ENCODE data around the gene SLC4A8.
"Not testable (repeated sequence)": the region's sequence is repeated elsewhere in the genome, so short reads cannot be mapped to it uniquely, and the experiment has no call there.

SLC4A8 gene

GRCh38 chr12:51449580-51450246, 25.1 kb downstream of the SLC4A8 start:
- no peak overlapping the region for H3K27ac ChIP-seq
- TF ChIP-seq CTCF (conservative IDR thresholded peaks at IDR 0.05) = no peak

GRCh38 chr12:51450333-51450732, 25.7 kb downstream of the SLC4A8 start:
- TF ChIP-seq CTCF (conservative IDR thresholded peaks at IDR 0.05) = no peak
- no peak overlapping the region for H3K27ac ChIP-seq

- no peak for TF ChIP-seq CTCF (conservative IDR thresholded peaks at IDR 0.05)
- no peak overlapping the region for H3K27ac ChIP-seq
Observed at GRCh38 chr12:51450806-51451205, 26.2 kb downstream of the SLC4A8 start.

GRCh38 chr12:51454016-51454415, 29.4 kb downstream of the SLC4A8 start:
- H3K27ac ChIP-seq = not testable (repeated sequence)

GRCh38 chr12:51455050-51455449, 30.4 kb downstream of the SLC4A8 start:
- H3K27ac ChIP-seq = not testable (repeated sequence)

- H3K27ac ChIP-seq = no peak overlapping the region
- no peak for TF ChIP-seq CTCF (conservative IDR thresholded peaks at IDR 0.05)
Observed at GRCh38 chr12:51458635-51459034, 34.0 kb downstream of the SLC4A8 start.

GRCh38 chr12:51460519-51460918, 35.9 kb downstream of the SLC4A8 start:
- TF ChIP-seq CTCF (conservative IDR thresholded peaks at IDR 0.05) = no peak

GRCh38 chr12:51465491-51465890, 40.9 kb downstream of the SLC4A8 start:
- H3K27ac ChIP-seq = no peak overlapping the region
- no peak for TF ChIP-seq CTCF (conservative IDR thresholded peaks at IDR 0.05)

More at GRCh38 chr12:51460519-51460918, 35.9 kb downstream of the SLC4A8 start:
- H3K27ac ChIP-seq = no peak overlapping the region

GRCh38 chr12:51470116-51470515, 45.5 kb downstream of the SLC4A8 start:
- TF ChIP-seq CTCF (conservative IDR thresholded peaks at IDR 0.05) = no peak

More at GRCh38 chr12:51470116-51470515, 45.5 kb downstream of the SLC4A8 start:
- H3K27ac ChIP-seq = no peak overlapping the region

Data from VCaP (cell line).